NCI-H2107 (cell line): ENCODE data around the gene PLXNA2.

Experiments
- DNase-seq: peaks from one replicate; lab custom pipeline; 2025; lab: John Stamatoyannopoulos, UW

The PLXNA2 gene

DNA sequence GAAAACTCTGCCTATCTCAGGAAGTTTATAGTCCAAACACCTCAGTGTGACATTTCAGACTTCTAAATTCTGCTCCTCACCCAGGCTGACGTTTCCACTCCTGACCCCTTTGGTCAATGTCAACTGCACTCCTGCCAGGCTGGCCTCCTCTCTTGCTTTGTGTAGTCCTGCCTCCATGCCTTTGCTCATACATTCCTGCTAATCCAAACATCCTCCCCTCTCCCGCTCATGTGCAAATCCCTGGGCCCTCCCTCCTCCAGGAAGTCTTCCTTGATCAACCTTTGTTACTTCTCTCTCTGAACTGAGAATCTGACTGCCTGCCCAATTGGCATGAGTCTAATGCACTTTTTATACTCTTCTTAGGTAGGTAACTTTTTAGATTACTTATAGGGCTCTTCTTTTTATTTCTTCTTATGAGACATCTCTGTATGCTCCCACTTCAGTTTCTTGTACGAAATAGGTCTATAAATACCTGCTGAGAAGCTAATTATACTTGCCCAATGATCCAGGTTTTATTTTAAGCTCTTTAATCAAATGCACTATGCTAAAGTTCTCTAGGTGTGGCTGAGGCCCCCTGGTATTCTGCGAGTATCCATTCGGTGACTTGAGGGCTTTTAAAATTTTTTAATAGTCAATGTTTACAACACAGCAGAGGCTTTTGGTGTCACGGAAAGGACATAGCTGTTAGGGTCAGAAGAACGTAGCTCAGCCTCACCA lies 128.1 kb downstream of the PLXNA2 start:
- DNase-seq = no peak

- no peak for DNase-seq
Measured at GRCh38 chr1:208113011-208113410, 131.2 kb downstream of the PLXNA2 start.

- no peak for DNase-seq
Measured at GRCh38 chr1:208112401-208112800, 131.8 kb downstream of the PLXNA2 start.

- DNase-seq = no peak
Measured at GRCh38 chr1:208111646-208112190, 132.5 kb downstream of the PLXNA2 start.

- DNase-seq = no peak
Measured at GRCh38 chr1:208110296-208110695, 133.9 kb downstream of the PLXNA2 start.

DNA sequence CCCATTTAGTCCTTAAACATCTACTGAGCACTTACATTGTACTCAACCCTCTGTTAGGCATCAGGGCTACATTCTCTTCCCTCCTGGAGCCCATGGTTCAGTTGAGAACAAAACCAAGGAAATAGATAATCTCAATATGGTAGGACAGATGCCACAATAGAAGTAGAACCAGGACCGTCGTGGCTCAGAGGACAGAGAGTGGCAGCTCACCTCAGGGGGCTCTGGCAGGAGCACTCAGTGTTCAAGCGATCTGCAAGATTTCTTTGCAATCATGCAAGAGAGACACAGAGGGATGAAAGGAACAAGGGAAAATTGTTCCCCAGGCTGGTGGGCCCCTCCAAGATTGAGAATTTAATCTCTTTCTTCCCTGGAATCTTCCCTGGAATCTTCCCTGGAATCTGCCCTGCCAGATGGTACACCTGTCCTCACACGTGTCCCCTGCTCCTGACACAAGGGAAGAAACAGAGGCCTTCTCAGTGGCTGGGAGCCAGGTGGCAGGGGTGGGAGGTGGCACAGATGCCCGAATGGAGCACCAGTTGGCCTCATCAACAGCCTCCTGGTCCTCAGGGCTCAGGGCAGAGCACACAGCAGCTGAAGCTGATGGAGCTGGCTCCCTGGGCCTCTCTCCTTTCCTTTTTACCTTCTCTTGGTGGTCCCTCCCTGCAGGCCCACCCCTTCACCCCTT lies 135.4 kb downstream of the PLXNA2 start:
- no peak for DNase-seq

DNA sequence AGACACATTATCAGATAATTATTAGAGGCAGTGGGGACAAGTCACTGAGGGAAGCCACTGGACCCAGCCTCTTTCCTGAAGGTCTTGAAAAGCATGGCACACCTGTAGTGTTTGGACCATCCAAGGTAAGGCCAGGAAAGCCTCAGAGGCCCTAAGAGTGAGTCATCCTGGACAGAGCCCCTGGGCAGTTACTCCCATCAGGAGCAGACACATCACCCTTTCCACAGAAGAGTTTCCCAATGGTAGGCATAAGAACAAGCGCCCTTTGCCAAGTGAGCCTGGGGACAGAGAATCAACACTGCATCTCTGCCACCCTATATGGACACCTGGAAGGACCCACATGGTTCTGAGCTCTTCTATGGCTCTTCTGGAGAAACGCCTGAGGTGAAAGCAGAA lies 136.0 kb downstream of the PLXNA2 start:
- DNase-seq = no peak

DNA sequence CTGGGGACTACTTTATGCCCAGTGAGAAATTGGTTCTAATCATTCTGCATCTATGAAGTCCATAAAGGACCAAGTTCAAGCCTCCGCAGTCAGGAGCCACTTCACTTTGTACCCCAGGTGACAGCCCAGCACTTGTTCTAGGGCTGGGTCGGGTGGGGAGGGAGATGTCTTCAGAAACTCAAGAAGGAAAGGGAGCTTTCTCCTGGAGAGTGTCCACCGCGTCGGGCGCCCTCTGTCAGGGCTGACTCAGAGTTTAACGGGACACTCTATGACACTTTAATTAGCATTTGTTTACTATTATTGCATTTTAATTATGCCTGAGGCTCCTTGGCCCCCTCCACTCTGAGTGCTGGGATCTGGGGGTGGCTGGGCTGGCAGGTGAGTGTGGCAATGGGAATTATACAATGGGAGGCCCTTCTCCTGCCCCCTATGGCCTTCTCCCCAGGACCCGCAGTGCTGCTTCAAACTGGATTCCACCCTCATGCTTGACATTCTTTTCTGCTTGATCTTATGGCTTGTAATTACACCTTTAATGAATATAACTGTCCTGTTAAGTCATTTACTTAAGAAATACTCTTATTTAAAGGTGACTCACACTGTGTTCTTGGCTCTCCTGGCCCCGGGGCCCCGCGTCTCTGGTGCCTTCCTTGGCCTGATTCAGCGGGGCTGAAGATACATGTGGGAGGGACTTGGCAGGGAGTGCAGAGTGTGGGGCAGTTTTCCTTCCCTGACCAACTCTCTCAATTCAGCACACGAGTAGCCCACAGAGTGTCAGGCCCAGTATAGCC lies 136.6 kb downstream of the PLXNA2 start:
- no peak for DNase-seq

DNA sequence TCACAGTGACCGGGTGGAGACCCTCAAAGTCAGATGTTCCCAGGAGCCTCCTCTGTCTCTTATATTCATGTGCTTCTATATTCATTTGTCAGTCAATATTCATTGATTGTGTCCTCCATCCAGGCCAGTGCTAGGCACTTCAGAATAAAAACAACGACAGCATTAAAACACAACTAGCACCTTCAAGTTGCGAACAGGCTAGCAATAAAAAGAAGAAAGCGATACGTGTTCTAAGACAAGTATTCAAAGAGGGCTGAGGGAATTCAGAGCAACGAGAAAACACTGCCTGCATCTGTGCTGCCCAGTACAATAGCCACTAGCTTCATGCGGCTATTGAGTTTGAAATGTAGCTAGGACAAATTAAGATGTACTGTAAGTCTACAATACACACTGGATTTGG lies 138.0 kb downstream of the PLXNA2 start:
- DNase-seq = no peak

- no peak for DNase-seq
Measured at GRCh38 chr1:208105756-208106155, 138.4 kb downstream of the PLXNA2 start.

DNA sequence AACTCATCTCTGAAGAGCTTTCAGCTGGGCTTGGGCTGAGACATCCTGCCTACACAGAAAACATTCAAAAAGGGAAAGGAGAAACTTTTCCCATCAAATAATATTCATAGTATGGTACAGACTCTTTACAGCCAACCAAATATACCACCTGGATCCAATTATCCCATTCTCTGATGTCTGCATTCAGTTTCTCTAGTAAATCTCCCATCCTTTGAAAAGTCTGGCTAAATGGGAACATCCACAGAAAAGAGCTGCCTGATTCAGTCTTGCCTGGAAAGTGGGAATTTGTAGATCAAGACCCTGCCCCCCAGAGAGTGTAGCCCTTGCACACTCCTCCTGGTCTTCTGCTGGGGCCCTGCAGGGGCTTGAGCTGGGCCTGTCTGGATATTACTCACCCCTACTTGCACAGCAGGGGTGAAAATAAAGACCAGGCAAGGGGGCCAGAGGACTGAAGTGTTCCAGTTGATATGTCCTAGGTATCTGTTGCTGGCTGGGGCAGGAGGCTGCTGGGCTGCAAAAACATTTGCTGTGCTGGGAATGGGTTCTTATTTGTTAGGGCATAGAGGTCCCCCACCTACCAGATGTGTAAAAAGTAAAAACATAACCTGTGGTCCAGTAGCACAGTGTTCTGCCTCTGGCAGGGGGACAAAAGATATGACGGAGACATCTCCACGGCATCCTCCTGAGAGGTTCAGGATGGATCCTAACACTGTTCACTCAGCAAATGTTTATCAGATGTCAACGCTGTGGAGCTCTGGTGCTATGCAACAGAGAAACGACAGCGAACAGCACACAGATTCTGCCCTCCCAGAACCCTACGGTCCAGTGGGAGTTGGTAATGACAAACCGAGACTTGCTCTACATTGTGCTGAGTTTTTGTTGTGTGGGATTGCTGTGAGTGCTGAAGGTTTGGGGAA lies 140.3 kb downstream of the PLXNA2 start:
- no peak for DNase-seq

DNA sequence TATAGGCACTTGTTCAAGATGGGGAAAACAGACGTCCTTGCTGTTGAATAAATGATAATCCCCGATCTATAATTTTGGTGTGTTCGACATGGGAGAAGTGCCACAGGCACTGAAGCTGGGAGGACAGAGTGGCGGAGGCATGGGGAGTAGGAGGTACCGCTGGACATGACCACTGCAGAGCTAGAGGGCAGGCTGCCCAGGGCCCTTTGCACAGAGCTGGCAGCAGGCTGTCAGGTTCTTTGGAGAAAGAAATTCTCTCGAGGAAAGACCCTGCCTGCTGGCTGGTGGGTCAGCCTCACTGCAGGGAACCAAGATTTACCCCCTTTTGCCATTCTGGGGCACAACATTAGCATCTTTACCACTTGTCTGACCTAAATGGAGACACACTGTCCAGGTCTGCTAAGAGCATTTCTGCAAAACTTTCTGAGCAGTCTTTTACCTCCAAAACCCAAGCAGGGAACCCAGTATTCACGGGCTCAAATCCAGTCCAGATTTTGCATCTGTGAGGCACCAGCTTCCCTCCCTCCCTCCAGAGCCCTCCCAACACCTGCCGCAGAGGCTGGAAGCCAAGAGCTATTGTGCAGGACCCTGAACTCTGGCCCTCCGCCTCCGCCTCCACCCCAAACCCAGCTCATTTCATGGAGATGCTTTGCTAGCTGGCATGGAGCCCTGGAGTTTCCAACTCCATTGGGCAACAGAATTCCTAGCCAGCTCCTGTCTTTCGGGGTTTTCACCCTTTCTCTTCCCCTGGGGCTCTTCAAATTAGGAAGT lies 142.3 kb downstream of the PLXNA2 start:
- DNase-seq = peak; percentile 85

- no peak for DNase-seq
Measured at GRCh38 chr1:208100906-208101305, 143.3 kb downstream of the PLXNA2 start.

DNA sequence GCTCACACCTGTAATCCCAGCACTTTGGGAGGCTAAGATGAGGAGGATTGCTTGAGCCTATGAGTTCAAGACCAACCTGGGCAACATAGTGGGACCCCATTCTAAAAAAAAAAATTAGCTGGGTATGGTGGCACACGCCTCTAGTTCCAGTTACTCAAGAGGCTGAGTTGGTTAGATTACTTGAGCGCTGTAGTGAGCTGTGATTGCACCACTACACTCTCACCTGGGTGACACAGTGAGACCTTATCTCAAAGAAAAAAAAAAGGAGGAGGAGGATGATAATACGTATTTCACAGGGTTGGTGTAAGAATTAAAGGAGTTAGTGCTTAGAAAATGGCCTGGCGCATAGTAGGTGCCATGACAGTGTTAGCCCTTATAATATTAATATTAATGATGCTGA lies 144.1 kb downstream of the PLXNA2 start:
- DNase-seq = no peak

DNA sequence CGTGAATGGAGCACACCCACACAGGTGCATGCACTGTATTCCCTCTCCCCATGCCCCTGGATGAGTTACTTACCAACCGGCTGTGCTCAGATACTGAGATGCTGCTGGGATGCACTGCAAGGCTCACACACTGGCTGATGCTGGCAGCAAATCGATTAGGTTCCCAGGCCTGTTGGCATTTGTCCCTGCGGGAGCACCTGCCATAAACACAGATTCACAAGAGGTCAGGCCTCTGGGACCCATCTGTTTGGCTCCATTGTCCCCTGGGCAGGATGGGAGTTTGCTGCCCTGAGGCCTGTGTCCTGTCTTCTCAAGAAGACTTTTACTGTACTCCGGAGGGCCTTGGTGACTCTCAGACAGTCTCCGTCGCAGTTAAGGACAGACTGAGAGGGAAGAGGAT lies 145.4 kb downstream of the PLXNA2 start:
- no peak for DNase-seq

DNA sequence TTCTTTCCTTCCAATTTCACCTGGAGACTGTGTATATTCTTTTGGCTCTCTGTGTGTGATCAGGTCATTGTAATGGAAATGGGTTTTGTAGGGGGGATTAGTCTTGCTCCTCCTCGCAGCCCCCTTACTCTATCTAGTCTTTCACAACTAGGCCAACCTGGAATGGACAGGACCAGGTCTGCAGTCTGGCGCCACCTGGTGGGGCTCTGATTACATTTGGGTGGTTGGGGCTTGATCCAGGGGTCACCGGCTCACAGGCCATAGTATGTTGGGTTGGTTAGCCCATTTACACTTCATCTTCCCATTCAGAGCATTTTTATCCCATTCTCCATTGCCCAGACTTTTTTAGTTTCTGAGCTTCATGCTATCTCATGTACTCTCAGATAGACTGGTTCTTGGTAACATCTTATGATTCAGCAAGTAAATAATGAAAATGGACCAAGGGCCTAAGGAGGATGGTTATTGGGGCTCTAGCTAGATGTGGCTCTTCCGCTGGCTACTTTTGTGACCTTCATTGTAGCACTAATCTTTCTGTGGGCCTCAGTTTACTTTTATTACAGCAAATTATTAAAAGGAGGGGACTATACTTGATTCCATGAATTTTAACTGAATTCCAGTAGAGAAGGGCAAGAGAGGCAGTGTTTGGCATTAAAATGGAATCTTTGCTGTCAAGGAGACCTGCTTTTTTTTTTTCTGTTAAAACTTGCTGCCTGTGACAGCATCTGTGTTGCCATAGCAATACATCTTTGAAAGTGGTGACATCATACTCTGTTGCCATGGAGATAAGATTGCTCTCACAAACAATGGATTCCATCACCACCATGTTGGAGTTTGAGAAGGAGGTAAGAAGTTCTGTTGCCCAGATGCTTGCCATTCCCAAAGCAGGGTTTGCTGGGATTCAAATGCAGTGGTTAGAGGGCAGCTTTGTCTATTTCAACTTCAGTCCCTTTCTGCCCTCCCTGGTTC lies 150.1 kb downstream of the PLXNA2 start:
- DNase-seq = no peak

DNA sequence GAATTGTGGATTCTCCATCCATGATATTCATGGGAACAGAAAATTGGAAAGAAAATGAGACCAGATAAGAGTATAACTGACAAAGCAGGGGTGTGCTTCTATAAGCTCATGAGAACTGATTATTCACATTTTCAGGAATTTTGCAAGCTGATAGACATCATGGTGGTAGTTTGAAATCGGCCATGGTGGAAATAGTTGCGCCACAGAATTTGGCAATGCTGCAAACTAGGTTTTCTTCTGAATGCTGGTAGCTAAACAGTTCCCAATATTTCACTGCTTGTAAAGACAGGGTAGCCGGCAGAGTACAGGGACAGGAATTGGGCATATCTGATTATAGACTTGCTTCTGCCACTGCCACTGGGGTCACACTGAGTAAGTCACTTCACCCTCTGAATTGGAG lies 151.1 kb downstream of the PLXNA2 start:
- no peak for DNase-seq

DNA sequence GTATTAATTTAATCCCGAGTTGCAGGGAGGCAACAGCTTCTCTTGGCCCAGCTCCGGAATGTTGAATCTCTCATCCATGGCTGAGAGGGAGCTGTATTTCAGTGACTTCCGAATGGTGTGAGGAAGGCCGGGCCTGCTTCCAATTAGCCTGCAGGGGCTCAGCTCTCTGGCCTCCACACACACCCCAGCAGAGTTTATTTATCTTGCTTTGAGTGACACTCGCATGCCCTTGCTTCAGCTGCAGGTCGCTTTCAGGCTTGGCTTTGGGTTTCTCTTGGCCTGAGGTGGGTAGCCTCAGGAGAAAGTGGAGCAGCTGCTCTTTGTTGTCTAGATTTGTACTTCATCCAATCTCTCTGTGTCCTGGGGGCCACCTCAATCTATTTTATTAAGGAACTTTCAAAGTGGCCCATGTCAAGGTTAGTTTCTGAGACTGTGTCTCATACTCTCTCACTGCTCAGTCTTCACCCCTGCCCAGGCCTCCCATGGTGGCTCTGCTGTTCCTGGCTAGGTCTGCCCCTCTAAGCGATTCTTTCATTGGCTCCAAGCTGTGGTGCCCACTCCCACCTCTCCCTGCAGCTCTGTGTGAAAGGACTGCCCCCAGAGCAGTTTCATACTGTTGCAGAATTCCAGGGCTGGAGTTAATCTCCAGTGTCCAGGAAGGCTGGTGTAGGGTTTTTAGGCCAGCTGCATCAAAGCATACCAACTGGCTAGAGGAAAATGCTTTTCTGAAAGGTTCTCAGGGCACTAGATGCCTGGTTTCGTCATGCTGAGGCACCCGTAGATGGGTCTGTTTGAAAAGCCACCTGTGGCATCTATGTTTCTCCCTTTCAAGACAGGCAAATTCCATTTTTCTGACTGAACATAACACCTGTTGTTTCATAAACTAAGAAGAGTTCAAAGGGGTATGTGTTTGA lies 153.5 kb downstream of the PLXNA2 start:
- DNase-seq = no peak
